Measurements from ENCODE around the gene PPFIA3.
"Not testable (repeated sequence)": the region's sequence is repeated elsewhere in the genome, so short reads cannot be mapped to it uniquely, and the experiment has no call there.

The PPFIA3 gene

GRCh38 chr19:49125025-49125731 lies 5.8 kb downstream of the PPFIA3 start:
- no peak for DNase-seq

GRCh38 chr19:49126575-49126974 lies 7.2 kb downstream of the PPFIA3 start:
- DNase-seq, result no peak

DNA sequence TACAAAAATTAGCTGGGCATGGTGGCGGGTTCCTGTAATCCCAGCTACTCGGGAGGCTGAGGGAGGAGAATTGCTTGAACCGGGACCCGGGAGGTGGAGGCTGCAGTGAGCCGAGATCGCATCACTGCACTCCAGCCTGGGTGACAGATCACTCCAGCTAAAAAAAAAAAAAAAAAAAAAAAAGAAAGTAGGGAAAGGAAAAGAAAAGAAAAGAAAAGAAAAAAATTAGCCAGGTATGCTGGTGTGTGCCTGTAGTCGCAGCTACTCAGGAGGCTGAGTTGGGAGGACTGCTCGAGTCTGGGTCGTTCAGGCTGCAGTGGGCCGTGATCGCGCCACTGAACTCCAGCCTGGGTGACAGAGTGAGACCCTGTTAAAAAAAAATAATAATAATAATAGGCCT lies 7.9 kb downstream of the PPFIA3 start:
- DNase-seq, result not testable (repeated sequence)

GRCh38 chr19:49127674-49128544 lies 8.6 kb downstream of the PPFIA3 start:
- DNase-seq, result peak; percentile 75

DNA sequence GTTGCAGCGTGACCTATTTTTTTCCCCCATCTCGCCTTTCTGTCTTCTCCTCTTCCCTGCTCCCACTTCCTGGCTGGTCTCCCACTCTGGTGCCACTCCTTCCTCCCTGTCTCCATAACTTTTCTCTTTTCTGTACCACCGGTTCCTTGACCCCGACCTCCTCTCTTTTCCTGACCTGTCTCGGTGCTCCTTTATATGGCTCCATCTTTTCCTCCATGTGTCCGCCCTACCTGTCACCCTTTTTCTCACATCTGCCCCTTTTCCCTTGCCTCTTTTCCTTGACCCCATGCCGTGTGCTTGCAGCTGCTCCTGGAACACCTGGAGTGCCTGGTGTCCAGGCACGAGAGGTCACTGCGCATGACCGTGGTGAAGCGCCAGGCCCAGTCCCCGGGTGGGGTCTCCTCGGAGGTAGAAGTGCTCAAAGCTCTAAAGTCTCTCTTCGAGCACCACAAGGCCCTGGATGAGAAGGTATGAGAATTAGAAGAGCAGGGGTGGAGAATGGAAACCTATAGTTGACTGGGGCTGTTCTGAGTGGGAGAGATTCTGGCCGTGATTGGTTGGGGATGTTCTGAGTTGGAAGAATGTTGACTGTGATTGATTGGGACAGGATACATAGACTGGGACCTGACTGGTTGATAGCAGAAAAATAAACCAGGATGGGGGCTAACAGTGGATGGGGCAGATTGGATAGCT lies 9.3 kb downstream of the PPFIA3 start:
- no peak for DNase-seq

- DNase-seq, result no peak
Measured at GRCh38 chr19:49129238-49129583, 9.9 kb downstream of the PPFIA3 start.

- no peak for DNase-seq
Measured at GRCh38 chr19:49130325-49130724, 11.0 kb downstream of the PPFIA3 start.

DNA sequence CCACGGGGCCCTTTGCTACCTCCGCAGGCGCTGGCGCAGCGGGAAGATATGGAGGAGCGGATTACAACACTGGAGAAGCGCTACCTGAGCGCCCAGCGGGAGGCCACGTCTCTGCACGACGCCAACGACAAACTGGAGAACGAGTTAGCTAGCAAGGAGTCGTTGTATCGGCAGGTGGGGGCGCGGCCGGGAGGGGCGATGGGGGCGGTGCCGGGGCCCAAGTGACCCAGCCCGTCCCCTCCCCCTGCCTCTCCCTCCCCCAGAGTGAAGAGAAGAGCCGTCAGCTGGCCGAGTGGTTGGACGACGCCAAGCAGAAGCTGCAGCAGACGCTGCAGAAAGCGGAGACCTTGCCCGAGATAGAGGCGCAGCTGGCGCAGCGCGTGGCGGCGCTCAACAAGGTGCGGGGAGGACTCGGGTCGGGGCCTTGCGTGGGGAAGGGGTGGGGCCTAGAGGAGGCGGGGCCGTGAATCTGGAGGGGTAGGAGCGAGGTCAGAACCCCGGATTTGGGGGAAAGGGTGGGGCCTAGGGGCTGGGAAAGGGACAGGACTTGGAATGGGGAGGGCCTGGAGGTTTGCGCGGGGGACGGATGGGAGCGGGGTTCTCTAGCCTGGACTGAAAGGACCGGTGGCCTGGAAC lies 13.7 kb downstream of the PPFIA3 start:
- DNase-seq, result no peak

DNA sequence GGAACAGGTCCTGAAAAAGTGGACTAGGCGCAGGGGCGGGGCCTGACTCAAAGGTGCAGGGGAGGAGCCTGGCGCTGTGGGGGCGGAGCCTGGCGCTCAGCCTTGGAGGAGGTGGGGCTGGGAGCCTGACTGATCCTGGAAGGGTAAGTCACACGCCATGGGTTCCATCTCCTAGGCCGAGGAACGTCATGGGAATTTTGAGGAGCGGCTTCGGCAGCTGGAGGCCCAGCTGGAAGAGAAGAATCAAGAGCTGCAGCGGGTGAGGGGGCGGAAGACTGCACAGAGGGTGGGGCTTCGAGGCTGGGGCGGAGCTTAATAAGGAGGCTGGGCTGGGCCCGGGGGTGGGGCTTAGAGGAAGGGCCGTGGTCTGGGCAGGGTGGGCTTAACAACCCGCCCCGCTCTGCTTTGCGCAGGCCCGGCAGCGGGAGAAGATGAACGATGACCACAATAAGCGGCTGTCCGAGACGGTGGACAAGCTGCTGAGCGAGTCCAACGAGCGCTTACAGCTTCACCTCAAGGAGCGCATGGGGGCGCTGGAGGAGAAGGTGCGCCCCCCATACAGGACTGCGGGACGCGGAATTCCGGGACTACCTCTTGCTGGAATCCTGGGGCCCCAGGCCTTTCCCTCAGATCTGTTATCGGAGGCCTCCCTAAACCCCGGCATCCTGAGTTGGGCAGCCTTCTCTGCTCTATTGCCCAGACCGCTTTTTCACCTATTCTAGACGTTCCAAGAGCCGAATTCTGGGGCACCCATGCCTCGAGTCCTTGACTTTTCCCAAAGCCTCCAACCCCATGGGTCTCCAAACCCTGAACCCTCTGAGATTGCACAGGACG lies 14.5 kb downstream of the PPFIA3 start:
- no peak for DNase-seq

- no peak for DNase-seq
Measured at GRCh38 chr19:49135686-49136085, 16.3 kb downstream of the PPFIA3 start.

GRCh38 chr19:49136771-49137171 lies 17.4 kb downstream of the PPFIA3 start:
- DNase-seq, result no peak

DNA sequence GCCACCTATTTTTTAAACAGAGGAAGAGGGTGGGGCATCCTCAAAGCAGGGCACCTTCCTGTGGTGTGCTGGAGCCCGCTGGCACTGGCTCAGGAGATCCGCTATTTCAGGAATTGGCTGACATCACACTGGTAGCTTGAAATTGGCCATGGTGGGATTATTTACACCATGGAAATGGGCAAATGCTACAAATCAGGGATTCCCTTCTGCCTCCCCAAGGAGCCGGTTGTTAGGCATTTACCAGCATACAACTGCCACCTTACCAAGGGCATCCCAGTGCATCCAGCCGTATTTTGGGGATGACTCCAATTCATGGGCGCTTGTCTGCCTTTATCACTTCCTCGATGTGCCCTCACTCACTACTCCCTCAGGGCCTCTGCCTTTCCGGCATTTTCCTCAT lies 21.6 kb downstream of the PPFIA3 start:
- DNase-seq, result no peak

DNA sequence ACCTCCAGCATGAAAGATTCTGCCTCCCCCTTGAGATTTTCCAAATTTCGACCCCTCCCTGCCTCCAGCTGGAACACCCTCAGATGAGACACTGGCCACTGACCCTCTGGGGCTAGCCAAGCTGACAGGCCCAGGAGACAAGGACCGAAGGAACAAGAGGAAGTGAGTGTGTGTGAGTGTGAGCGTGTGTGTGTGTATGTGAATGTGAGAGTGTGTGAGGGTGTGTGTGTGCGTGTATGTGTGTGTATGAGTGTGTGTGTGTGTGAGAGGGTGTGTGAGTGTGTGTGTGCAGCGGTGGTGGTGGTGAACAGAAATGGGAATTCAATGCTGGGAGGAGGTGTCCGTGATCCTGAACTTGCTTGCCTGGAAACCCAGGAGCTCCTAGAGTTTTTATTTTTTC lies 22.0 kb downstream of the PPFIA3 start:
- DNase-seq, result no peak

DNA sequence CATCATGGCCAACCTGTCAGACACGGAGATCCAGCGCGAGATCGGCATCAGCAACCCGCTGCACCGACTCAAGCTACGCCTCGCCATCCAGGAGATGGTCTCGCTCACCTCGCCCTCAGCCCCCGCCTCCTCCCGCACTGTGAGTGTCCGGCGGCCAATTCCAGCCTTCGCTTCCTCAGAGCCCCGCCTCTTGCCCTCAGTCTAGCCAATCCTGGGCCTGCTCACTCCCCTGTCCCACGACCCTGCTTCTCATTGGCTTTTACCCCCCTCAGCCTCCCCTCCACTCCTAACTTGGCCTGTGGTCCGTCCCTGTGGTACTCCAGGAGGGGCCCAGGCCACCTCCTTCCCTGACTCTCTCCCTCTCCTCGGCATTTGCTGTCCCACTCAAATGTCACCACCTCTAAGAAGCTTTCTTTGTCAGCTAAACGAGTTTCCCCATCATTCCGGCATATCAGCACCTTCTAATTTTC lies 23.6 kb downstream of the PPFIA3 start:
- DNase-seq, result no peak

- peak; percentile 38 for DNase-seq
Measured at GRCh38 chr19:49145573-49146407, 26.4 kb downstream of the PPFIA3 start.

- not testable (repeated sequence) for DNase-seq
Measured at GRCh38 chr19:49146408-49146770, 27.0 kb downstream of the PPFIA3 start.

DNA sequence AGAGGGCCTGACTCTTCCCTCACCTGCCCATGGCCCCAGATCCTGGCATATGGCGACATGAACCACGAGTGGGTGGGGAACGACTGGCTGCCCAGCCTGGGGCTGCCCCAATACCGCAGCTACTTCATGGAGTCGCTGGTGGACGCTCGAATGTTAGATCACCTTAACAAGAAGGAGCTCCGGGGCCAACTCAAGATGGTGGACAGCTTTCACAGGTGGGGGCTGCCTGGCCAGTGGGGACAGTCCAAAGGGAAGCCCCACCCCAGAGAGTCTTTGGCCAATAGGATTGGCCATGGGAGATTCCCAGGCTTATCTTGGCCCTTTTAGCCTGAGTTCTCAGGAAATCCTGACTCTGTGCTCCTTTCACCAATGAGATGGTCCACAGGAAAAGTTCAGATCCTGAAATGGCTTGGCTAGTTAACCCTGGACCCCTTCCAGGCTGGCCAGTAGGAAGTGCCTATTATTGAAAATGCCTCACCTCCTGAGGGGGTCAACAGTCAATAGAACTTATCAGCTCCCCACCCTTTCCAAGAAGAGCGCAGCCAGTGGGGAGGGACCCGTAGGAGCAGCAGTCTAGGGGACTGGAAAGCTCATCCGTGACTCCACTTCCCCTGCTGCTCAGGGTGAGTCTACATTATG lies 28.8 kb downstream of the PPFIA3 start:
- DNase-seq, result no peak

DNA sequence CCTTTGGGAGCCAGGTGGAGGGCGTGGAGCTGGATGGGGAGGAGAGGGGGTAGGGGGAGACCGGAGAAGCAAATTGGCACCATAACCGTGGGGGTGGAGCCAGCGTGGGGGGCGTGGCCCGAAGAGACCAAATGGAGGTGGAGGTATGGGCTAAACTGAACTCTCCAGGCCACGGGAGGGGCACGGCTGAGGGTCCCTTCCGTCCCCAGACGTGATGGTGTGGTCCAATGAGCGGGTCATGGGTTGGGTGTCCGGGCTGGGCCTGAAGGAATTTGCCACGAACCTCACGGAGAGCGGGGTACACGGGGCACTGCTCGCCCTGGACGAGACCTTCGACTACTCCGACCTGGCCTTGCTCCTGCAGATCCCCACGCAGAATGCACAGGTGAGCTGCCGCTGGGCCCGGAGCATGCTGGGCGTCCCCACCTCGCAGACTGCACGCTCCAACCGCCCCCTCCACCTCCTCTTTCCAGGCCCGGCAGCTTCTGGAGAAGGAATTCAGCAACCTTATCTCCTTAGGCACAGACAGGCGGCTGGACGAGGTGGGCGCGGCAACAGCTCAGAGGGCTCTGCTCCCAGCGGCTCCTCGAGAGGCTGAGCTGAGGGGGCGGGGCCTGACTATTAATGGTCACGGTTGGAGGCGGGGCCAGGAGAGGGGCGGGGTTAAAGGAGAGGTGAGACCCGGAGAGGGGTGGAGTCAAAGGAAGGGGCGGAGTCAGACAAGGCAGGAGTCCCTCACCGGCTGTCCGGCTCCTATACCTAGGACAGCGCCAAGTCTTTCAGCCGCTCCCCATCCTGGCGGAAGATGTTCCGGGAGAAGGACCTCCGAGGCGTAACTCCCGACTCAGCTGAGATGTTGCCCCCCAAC lies 29.7 kb downstream of the PPFIA3 start:
- peak; percentile 21 for DNase-seq

- no peak for DNase-seq
Measured at GRCh38 chr19:49149652-49150105, 30.3 kb downstream of the PPFIA3 start.

All from NK-92 treated with Interleukin-12 subunit alpha and Interleukin-12 subunit beta, amount 100 ng/mL, for 24 hours (cell line).